ENCODE results near the gene ZNF385A. TPM values are rescaled to one million over a fixed set of nuclear protein-coding genes. Genes with fewer than 3 reads are reported as not detected.
A peak's percentile ranks its signal among the peaks of the same experiment; 100 is the strongest.

The ZNF385A gene
- total and polyA plus RNA-seq, 2 of the 8 experiments (the other 6 are each of a cell fraction or from before 2014, with no cell fraction given), result 5.2 to 14.3 TPM

- TF ChIP-seq CTCF (IDR thresholded peaks at IDR 0.05; ENCODE audit: control extremely low read depth in 1 of 3, insufficient read depth in 1 of 3, low read depth in 1 of 3, low read length in 3 of 3), result peak; percentile 57 to 89 (median 81)
- TF ChIP-seq KDM5A (IDR thresholded peaks at IDR 0.05; ENCODE audit: low read length), result peak; percentile 94
- peak; percentile 76 for TF ChIP-seq POLR2AphosphoS5 (IDR thresholded peaks at IDR 0.05; ENCODE audit: low read depth, low read length)
- TF ChIP-seq BACH1 (IDR thresholded peaks at IDR 0.05; ENCODE audit: low read length), result no peak
- TF ChIP-seq KDM1A (IDR thresholded peaks at IDR 0.05; ENCODE audit: borderline replicate concordance, low read length), result no peak
- no peak for TF ChIP-seq BCL11A (IDR thresholded peaks at IDR 0.05; ENCODE audit: low read depth in 2 of 2, low read length in 2 of 2)
- peak; percentile 87 for TF ChIP-seq PHF8 (conservative IDR thresholded peaks at IDR 0.05; ENCODE audit: low read depth, low read length)
Measured at GRCh38 chr12:54324617-54325441, 59.7 kb downstream of the ZNF385A start, which contains the start of gene COPZ1 (continued).
